ENCODE measurements around the gene TIMM17B.
"Not testable (repeated sequence)": the region's sequence is repeated elsewhere in the genome, so short reads cannot be mapped to it uniquely, and the experiment has no call there.

Gene TIMM17B

GRCh38 chrX:48893556-48894348 is 3.8 kb downstream of the TIMM17B start:
- no peak for DNase-seq

- no peak for DNase-seq
Observed at GRCh38 chrX:48892896-48893295, 4.7 kb downstream of the TIMM17B start.

GRCh38 chrX:48891402-48892288 is 5.9 kb downstream of the TIMM17B start:
- peak; percentile 82 for DNase-seq

- no peak for DNase-seq
Observed at GRCh38 chrX:48890934-48891401, 6.6 kb downstream of the TIMM17B start.

GRCh38 chrX:48890296-48890925 is 7.2 kb downstream of the TIMM17B start:
- no peak for DNase-seq

GRCh38 chrX:48886586-48886985 is 11.0 kb downstream of the TIMM17B start:
- not testable (repeated sequence) for DNase-seq

- no peak for DNase-seq
Observed at GRCh38 chrX:48883729-48884128, 13.8 kb downstream of the TIMM17B start.

- not testable (repeated sequence) for DNase-seq
Observed at GRCh38 chrX:48876944-48877343, 20.6 kb downstream of the TIMM17B start.

- not testable (repeated sequence) for DNase-seq
Observed at GRCh38 chrX:48872017-48872416, 25.6 kb downstream of the TIMM17B start.

- no peak for DNase-seq
Observed at GRCh38 chrX:48864210-48864609, 33.4 kb downstream of the TIMM17B start.

GRCh38 chrX:48854898-48855297 is 42.7 kb downstream of the TIMM17B start:
- DNase-seq, result no peak

- DNase-seq, result not testable (repeated sequence)
Observed at GRCh38 chrX:48854121-48854804, 43.3 kb downstream of the TIMM17B start.

GRCh38 chrX:48853494-48853893 is 44.1 kb downstream of the TIMM17B start:
- not testable (repeated sequence) for DNase-seq

- DNase-seq, result no peak
Observed at GRCh38 chrX:48852857-48853256, 44.7 kb downstream of the TIMM17B start.

GRCh38 chrX:48848847-48849246 is 48.7 kb downstream of the TIMM17B start:
- no peak for DNase-seq

All from NCI-H1092 (cell line).